Choroid plexus epithelial cell (primary cell): ENCODE data around the gene CCR7.

ENCODE experiments used
- DNase-seq: peaks from one replicate; pipeline ENCODE4 v3.0.0-alpha.2; 2010; ENCODE audit warnings: low read depth
- H3K4me3 ChIP-seq: 2 replicates; pipeline ENCODE4 v1.5.1; 2011; ENCODE audit warnings: low read depth, mild to moderate bottlenecking, control low read depth, low read length, moderate library complexity
- TF ChIP-seq, protein P1 (sequence below): conservative IDR thresholded peaks from 2 replicates; pipeline ENCODE4 v1.5.1; 2011; ENCODE audit warnings: low read depth, mild to moderate bottlenecking, control low read depth, inconsistent platforms, low read length, moderate library complexity

Gene CCR7, protein sequence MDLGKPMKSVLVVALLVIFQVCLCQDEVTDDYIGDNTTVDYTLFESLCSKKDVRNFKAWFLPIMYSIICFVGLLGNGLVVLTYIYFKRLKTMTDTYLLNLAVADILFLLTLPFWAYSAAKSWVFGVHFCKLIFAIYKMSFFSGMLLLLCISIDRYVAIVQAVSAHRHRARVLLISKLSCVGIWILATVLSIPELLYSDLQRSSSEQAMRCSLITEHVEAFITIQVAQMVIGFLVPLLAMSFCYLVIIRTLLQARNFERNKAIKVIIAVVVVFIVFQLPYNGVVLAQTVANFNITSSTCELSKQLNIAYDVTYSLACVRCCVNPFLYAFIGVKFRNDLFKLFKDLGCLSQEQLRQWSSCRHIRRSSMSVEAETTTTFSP

DNA sequence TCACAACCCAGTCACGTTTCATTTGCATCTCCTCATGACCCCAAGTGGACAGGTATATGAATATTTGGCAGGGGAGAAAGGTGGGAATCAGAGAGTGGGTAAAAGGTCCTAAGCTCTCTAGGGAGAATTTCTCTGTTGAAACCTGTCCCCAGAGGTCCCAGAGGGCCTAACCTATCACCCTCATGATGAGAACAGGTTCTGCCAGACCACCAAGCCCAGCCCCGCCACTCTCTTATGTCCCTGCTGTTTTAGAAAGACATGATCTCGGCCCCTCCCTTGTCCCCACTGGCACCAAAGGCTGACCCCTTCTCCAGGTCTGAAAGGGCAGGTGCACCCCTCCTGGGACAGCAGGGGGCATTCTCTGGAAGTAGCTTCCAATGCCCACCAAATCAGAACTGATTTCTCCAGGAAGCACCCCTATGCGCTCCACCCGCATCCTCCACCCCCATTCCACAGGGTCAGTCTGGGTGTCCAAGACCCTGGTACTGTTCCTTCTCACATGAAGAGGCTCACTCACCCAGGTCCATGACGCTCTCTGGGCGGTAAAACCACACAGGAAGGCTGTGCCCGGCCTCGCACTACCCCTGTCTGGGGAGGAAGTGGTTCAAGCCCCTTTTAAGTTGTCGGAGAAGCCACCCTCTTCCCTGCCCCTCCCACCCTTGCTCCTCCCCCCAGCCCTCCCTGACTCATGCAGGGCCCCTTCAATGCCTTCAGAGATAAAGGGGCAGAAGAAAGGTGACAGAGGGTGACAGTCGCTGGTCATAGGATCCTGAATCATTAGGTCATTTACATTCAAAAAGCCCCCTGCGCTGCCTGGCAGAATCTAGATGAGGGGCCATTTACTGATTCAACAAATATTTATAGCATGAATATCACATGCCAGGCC, at the start of gene CCR7:
CCR7 (minus strand) TSS at position 590 of the 886 bp plus-strand sequence; CDS start at position 527, 63 bp downstream.
- TF ChIP-seq, protein P1, sequence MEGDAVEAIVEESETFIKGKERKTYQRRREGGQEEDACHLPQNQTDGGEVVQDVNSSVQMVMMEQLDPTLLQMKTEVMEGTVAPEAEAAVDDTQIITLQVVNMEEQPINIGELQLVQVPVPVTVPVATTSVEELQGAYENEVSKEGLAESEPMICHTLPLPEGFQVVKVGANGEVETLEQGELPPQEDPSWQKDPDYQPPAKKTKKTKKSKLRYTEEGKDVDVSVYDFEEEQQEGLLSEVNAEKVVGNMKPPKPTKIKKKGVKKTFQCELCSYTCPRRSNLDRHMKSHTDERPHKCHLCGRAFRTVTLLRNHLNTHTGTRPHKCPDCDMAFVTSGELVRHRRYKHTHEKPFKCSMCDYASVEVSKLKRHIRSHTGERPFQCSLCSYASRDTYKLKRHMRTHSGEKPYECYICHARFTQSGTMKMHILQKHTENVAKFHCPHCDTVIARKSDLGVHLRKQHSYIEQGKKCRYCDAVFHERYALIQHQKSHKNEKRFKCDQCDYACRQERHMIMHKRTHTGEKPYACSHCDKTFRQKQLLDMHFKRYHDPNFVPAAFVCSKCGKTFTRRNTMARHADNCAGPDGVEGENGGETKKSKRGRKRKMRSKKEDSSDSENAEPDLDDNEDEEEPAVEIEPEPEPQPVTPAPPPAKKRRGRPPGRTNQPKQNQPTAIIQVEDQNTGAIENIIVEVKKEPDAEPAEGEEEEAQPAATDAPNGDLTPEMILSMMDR = no peak
- no peak for DNase-seq
- H3K4me3 ChIP-seq = no peak within 1 kb of the TSS

DNA sequence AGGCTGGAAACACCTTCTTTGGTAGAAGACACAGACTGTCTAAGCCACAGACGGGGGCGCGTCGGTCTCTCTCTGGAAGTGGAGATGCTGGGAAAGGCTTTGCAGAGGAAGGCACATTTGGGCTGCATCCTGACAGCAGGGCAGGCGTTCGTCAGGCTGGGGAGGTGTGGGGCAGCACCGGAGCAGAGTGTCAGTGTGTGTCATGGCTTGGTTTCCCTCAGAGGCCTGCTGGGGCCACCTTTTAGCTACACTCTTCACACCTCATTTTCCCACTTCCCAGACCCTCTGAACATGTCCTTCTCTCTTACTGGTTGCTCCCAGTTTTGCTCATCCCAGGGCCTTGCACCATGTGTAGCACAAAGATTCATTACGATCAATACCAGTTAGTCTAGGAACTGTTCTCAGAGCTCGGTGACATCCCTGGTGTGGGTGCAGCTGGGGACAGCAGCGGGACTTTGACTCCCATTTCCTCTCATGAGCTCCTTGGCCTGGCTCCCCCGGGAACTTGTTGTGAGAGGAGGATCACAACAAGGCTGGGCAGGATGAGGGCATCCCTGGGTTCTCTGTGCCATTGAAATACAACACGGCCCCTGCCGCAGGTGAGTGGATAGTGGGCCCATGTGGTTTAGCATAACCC, 49.3 kb upstream of the CCR7 start:
- no peak overlapping the region for H3K4me3 ChIP-seq
- TF ChIP-seq, protein P1 = no peak
- DNase-seq = no peak

DNA sequence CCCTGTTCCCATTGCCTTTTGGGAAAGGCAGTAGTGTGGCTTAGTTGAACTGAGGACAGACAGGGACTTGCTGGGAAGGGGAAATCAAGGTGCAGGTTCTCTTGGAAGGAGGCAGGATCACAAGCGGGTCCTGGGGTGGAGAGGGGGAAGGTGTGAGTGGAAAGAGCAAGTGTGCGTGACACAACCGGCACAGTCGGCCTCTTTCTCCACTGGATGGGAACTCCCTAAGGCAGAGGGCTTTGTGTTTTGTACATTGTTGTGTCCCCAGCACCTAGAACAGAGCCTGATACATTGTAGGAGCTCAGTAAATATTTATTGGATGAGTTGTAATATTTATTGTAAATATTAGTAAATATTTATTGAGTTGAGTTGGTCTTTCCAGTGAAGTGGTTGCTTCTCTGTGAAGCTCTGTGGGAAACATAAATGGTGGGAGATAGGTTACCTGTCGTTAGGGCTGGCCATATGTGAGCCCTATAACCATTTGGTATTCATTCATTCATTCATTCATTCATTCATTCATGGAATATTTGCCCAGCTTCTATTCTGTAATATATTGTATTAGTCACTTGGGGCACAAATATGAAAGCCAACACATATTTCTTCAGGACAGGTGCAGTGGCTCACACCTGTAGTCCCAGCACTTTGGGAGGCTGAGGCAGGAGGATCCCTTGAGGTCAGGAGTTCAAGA, 48.3 kb upstream of the CCR7 start:
- TF ChIP-seq, protein P1 = no peak
- no peak overlapping the region for H3K4me3 ChIP-seq

GRCh38 chr17:40612599-40613244, 47.5 kb upstream of the CCR7 start:
- DNase-seq = no peak
- no peak overlapping the region for H3K4me3 ChIP-seq
- TF ChIP-seq, protein P1 = no peak

More for the DNA sequence above, 48.3 kb upstream of the CCR7 start:
- no peak for DNase-seq

GRCh38 chr17:40611840-40612474, 46.7 kb upstream of the CCR7 start:
- H3K4me3 ChIP-seq = no peak overlapping the region
- TF ChIP-seq, protein P1 = no peak
- no peak for DNase-seq
